DMS 273 treated with DMSO at 0.1 percent for 48 hours (cell line): ENCODE data around the gene B4GALT2.

Experiments
- DNase-seq: peaks from one replicate; lab custom pipeline; 2025; lab: John Stamatoyannopoulos, UW

Gene B4GALT2

GRCh38 chr1:44030605-44031251 is 51.7 kb downstream of the B4GALT2 start:
- DNase-seq: no peak

GRCh38 chr1:44031252-44032169 is 52.5 kb downstream of the B4GALT2 start, which contains the start of gene SLC6A9:
SLC6A9 (minus strand) TSS chr1:44031462; CDS start chr1:44024277, 7,185 bp downstream.
- peak; percentile 30 for DNase-seq

GRCh38 chr1:44032170-44032790 is 53.3 kb downstream of the B4GALT2 start:
- no peak for DNase-seq

GRCh38 chr1:44033041-44033575 is 54.1 kb downstream of the B4GALT2 start:
- DNase-seq: no peak

- DNase-seq: no peak
Measured at GRCh38 chr1:44033756-44034155, 54.7 kb downstream of the B4GALT2 start.

- DNase-seq: no peak
Measured at GRCh38 chr1:44034423-44034822, 55.4 kb downstream of the B4GALT2 start.

- no peak for DNase-seq
Measured at GRCh38 chr1:44034976-44035716, 56.1 kb downstream of the B4GALT2 start.

GRCh38 chr1:44035726-44036408 is 56.9 kb downstream of the B4GALT2 start:
- peak; percentile 42 for DNase-seq

GRCh38 chr1:44036409-44037139 is 57.6 kb downstream of the B4GALT2 start:
- peak; percentile 38 for DNase-seq

GRCh38 chr1:44037154-44037553 is 58.1 kb downstream of the B4GALT2 start:
- DNase-seq: no peak

- no peak for DNase-seq
Measured at GRCh38 chr1:44038876-44039657, 60.1 kb downstream of the B4GALT2 start.

- DNase-seq: no peak
Measured at GRCh38 chr1:44040418-44040817, 61.4 kb downstream of the B4GALT2 start.
